NCI-H345 treated with DMSO at 0.1 percent for 48 hours (cell line): ENCODE results near the gene RADIL.

Experiments used
- DNase-seq: peaks from one replicate; lab custom pipeline; 2025; ENCODE audit not compliant: unreplicated experiment; lab: John Stamatoyannopoulos, UW

Gene RADIL

GRCh38 chr7:4758791-4759190 lies 124.7 kb downstream of the RADIL start:
- no peak for DNase-seq

DNA sequence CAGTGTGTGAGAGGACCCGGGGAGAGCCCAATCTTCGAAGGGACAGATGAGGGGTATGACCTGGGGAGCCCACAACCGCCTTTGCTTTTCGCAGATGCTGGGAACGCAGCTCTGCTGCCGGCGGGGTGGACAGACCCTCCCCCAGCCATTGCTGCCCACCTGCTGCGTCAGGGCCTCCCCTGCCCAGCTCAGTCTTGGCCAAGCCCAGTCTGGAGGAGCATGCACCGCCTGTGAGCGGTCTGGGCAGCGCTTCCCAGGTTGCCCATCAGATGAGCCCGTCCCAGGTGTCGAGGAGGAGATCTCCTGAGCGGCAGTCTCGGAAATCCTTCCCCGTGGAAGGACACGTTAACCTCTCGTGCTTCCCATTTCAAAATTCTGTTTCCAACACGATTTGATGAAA lies 125.4 kb downstream of the RADIL start:
- DNase-seq, result no peak

DNA sequence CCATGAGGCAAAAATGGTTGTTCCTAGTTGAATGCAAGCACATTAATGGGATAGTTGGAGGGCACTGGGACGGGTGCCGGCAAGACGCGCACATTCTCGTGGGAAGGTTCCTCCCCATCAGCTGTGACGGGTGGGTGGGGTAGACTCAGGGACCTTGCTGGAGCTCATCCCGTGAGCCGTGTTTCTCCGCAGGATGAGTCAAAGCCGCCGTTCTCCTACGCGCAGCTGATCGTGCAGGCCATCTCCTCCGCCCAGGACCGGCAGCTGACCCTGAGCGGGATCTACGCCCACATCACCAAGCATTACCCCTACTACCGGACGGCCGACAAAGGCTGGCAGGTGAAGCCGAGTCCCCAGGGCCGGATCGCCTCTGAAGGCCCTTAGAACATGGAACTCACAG lies 128.5 kb downstream of the RADIL start:
- no peak for DNase-seq

DNA sequence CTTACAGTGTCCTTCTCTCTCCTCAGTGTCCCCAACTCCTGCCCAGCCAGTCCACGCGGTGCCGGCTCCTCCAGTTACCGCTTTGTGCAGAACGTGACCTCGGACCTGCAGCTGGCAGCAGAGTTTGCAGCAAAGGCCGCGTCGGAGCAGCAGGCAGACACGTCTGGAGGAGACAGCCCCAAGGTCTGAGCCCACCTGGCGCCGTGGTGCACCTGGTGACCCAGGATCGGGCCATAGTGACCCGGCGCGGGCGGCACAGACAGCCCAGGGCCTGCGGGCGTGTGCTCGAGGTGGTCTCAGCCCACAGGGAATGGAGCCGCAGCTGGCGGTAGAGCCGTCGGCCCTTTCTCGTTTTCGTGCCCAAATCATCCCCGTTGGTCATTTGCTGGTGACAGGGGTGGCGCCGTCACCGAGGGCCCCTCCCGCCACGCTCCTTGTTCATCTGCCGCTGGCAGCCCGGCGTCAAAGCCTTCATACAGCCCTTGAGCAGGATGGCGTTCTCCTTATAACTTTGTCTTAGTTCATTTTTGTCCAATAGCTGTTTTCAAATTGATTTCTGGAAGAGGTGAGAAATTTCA lies 129.0 kb downstream of the RADIL start:
- no peak for DNase-seq

GRCh38 chr7:4753598-4754432 lies 129.7 kb downstream of the RADIL start:
- DNase-seq, result peak; percentile 68

DNA sequence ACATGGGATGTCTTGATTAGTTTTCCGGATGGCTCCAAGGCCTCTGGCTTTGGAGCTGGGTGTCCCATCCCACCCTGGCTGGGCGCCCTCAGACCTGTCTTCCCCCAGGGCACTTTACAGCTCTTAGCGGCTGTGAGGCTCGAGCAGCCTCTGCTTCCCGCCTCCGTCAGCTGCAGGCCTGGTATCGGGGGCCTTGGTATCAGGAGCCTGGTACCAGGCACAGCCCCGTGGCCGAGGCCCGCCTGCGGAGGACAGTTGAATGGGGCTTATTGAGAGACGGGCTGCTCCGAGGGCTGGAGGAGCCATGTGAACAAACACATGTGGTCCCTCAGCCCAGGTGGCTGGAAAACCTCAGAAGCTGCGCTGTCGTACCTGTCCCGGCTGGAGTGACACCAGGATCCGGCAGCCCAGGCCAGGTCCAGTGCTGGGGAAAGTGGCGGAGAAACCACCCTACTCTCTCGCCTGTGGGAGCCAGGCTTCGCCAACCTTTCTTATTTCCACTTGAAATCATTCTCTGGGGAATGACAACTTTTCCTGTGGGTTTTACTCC lies 132.0 kb downstream of the RADIL start:
- DNase-seq, result no peak

- no peak for DNase-seq
Observed at GRCh38 chr7:4749798-4750197, 133.7 kb downstream of the RADIL start.

DNA sequence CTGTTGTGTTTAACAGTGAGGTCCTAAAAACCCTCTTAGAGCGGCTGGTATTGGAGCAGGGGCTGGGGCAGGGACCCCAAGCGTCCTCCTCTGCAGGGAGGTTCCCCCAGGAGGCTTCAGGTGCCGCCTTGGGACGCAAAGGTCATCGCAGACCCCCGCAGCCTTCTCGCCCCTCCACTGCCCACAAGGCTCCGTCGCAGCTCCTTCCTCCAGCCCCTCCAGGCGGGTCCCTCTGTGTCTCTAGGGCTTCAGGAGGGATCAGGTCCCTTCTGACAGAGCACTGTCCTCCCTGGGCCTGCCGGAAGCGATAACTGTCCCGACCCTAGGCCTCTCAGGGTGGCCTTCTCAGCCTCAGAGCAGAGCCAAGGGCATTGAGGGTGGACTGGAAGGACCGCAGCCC lies 134.2 kb downstream of the RADIL start:
- no peak for DNase-seq
